IMR-90 (cell line): ENCODE results near the gene SLC25A41. TPM values are rescaled to one million over a fixed set of nuclear protein-coding genes. Genes with fewer than 3 reads are reported as not detected.
A peak's percentile ranks its signal among the peaks of the same experiment; 100 is the strongest.

Experiments used
- ATAC-seq: fragments of 200-7000 bp; cut with Tn5 transposase; 2 replicates; pipeline ENCODE4 v1.9.1; 2020; ENCODE audit warnings: low read depth, mild to moderate bottlenecking, moderate library complexity
- BruUV-seq: library from RNA; stranded (reverse); fragments of 400-500 nt; replicated peaks from 2 replicates; lab custom pipeline; 2021; lab: Mats Ljungman, UMichigan
- CTCF ChIA-PET: fragments of 300-600 bp; formaldehyde crosslinking; extraction: SDS; loops from one replicate; lab custom pipeline; 2021; ENCODE audit warnings: antibody characterized with exemption; lab: Yijun Ruan, JAX
- POLR2A ChIA-PET: fragments of 300-600 bp; sonication (Branson Sonifier 250); formaldehyde crosslinking; loops from one replicate; lab custom pipeline; 2022; ENCODE audit warnings: antibody characterized with exemption; ENCODE audit not compliant: unreplicated experiment; lab: Charles Lee
- DNase-seq: peaks from one replicate; pipeline ENCODE4 v3.0.0; 2013
- H2AFZ ChIP-seq: replicated peaks from 2 replicates; pipeline ENCODE3; 2013; ENCODE audit warnings: low read length, mild to moderate bottlenecking; ENCODE audit not compliant: poor library complexity
- H2AK5ac ChIP-seq: 2 replicates; pipeline ENCODE4 v1.6.1; 2013; ENCODE audit warnings: low read depth, low read length, inconsistent platforms
- H2AK9ac ChIP-seq: replicated peaks from 2 replicates; pipeline ENCODE3; 2013; ENCODE audit warnings: mild to moderate bottlenecking, low read depth, low read length, moderate library complexity; ENCODE audit not compliant: poor library complexity
- H2BK120ac ChIP-seq: 2 replicates; pipeline ENCODE4 v1.6.1; 2013; ENCODE audit warnings: low read depth, low read length, inconsistent platforms
- H2BK15ac ChIP-seq: 3 replicates; pipeline ENCODE4 v1.6.1; 2013; ENCODE audit warnings: low read depth, low read length, inconsistent platforms
- H2BK20ac ChIP-seq: 2 replicates; pipeline ENCODE4 v1.6.1; 2013; ENCODE audit warnings: low read depth, mild to moderate bottlenecking, inconsistent platforms, low read length, moderate library complexity
- H2BK5ac ChIP-seq: 2 replicates; pipeline ENCODE4 v1.6.1; 2013; ENCODE audit warnings: mild to moderate bottlenecking, low read depth, low read length, inconsistent platforms; ENCODE audit not compliant: poor library complexity, severe bottlenecking
- H3K14ac ChIP-seq: replicated peaks from 2 replicates; pipeline ENCODE4 v1.6.1; 2013; ENCODE audit warnings: low read depth, low read length, inconsistent platforms
- H3K18ac ChIP-seq: 2 replicates; pipeline ENCODE4 v1.6.1; 2013; ENCODE audit warnings: low read depth, low read length, control low read depth
- H3K23ac ChIP-seq: 2 replicates; pipeline ENCODE4 v1.6.1; 2013; ENCODE audit warnings: low read depth, low read length, inconsistent platforms
- H3K27ac ChIP-seq: 2 replicates; pipeline ENCODE4 v1.5.1; 2013; ENCODE audit warnings: mild to moderate bottlenecking, control low read depth, low read length; ENCODE audit not compliant: insufficient read depth
- H3K27me3 ChIP-seq: 2 replicates; pipeline ENCODE4 v1.6.1; 2013; ENCODE audit warnings: low read length; ENCODE audit not compliant: control insufficient read depth, insufficient read depth
- H3K36me3 ChIP-seq: 2 replicates; pipeline ENCODE4 v1.6.1; 2013; ENCODE audit warnings: low read length, mixed read lengths; ENCODE audit not compliant: control insufficient read depth, insufficient read depth
- H3K4ac ChIP-seq: 2 replicates; pipeline ENCODE4 v1.6.1; 2013; ENCODE audit warnings: low read depth, low read length, inconsistent platforms
- H3K4me1 ChIP-seq: 2 replicates; pipeline ENCODE4 v1.6.1; 2013; ENCODE audit warnings: low read length, mixed read lengths; ENCODE audit not compliant: control insufficient read depth, insufficient read depth
- H3K4me2 ChIP-seq: 2 replicates; pipeline ENCODE4 v1.6.1; 2013; ENCODE audit warnings: low read depth, mild to moderate bottlenecking, control low read depth, low read length, moderate library complexity
- H3K4me3 ChIP-seq: 2 replicates; pipeline ENCODE4 v1.5.1; 2013; ENCODE audit warnings: low read depth, mild to moderate bottlenecking, control low read depth, low read length, moderate library complexity; ENCODE audit not compliant: insufficient read depth
- H3K56ac ChIP-seq: 2 replicates; pipeline ENCODE4 v1.6.1; 2013; ENCODE audit warnings: low read length, inconsistent platforms; ENCODE audit not compliant: insufficient read depth; ENCODE audit errors: extremely low read depth
- H3K79me1 ChIP-seq, 2 experiments: 2 replicates each; pipeline ENCODE4 v1.6.1; 2013; ENCODE audit warnings: low read length in 2 of 2, inconsistent platforms in 1 of 2, low read depth in 1 of 2
- H3K9ac ChIP-seq: 2 replicates; pipeline ENCODE4 v1.6.1; 2013; ENCODE audit warnings: low read depth, low read length, control low read depth
- H3K9me1 ChIP-seq: 2 replicates; pipeline ENCODE4 v1.6.1; 2013; ENCODE audit warnings: low read length, inconsistent platforms; ENCODE audit not compliant: insufficient read depth
- H3K9me3 ChIP-seq: 2 replicates; pipeline ENCODE4 v1.6.1; 2013; ENCODE audit warnings: low read length; ENCODE audit not compliant: control insufficient read depth, insufficient read depth
- H4K20me1 ChIP-seq: 2 replicates; pipeline ENCODE4 v1.6.1; 2013; ENCODE audit warnings: low read length, inconsistent platforms; ENCODE audit not compliant: insufficient read depth
- H4K5ac ChIP-seq: 2 replicates; pipeline ENCODE4 v1.6.1; 2013; ENCODE audit warnings: mild to moderate bottlenecking, low read depth, low read length, control low read depth
- H4K8ac ChIP-seq, 2 experiments: 2 replicates each; pipeline ENCODE4 v1.6.1; 2013; ENCODE audit warnings: low read depth in 2 of 2, low read length in 2 of 2, control low read depth in 1 of 2, inconsistent platforms in 1 of 2
- H4K91ac ChIP-seq: 2 replicates; pipeline ENCODE4 v1.6.1; 2013; ENCODE audit warnings: low read depth, low read length, inconsistent platforms; ENCODE audit not compliant: insufficient read depth
- CEBPB ChIP-seq: IDR thresholded peaks from 2 replicates; pipeline ENCODE4 v1.6.1; 2012; ENCODE audit warnings: low read depth, low read length, improper control_type of control experiment
- CHD1 ChIP-seq: IDR thresholded peaks from 2 replicates; pipeline ENCODE4 v1.6.1; 2012; ENCODE audit warnings: low read depth, low read length, improper control_type of control experiment
- ELK1 ChIP-seq: fragments of 150-350 bp; IDR thresholded peaks from 2 replicates; pipeline ENCODE4 v1.6.1; 2016; ENCODE audit warnings: low read depth, mild to moderate bottlenecking, low read length, moderate library complexity, borderline replicate concordance
- MAFK ChIP-seq: IDR thresholded peaks from 2 replicates; pipeline ENCODE4 v1.6.1; 2012; ENCODE audit warnings: low read depth, low read length, improper control_type of control experiment
- MXI1 ChIP-seq: IDR thresholded peaks from 2 replicates; pipeline ENCODE4 v1.6.1; 2012; ENCODE audit warnings: low read depth, mild to moderate bottlenecking, low read length, moderate library complexity, borderline replicate concordance
- USF2 ChIP-seq: fragments of 150-350 bp; IDR thresholded peaks from 2 replicates; pipeline ENCODE4 v1.6.1; 2017; ENCODE audit warnings: mild to moderate bottlenecking, antibody characterized with exemption, low read length, low read depth
- WGBS, 2 experiments: methylation state at CpG; one replicate each; pipeline versions ENCODE4 v1.1.5 to v1.1.7; 2013; ENCODE audit warnings: missing lambda C conversion rate in 2 of 2; ENCODE audit not compliant: insufficient read length in 1 of 2; ENCODE audit errors: extremely low coverage in 2 of 2; 5-methylcytosine and 5-hydroxymethylcytosine counted together
- dilution Hi-C: fragments of 300-500 bp; cut with HindIII; formaldehyde crosslinking; loops from one replicate; pipeline ENCODE4 v1.14.3; 2018; ENCODE audit warnings: low sequenced_read_pairs; ENCODE audit not compliant: unreplicated experiment
- in situ Hi-C: fragments of 300-500 bp; cut with MboI; formaldehyde crosslinking; loops from 3 replicates; pipeline ENCODE4 v1.14.3; 2019; ENCODE audit warnings: low sequenced_read_pairs, inconsistent platforms, mixed read lengths
- intact Hi-C: fragments of 100-400 bp; cut with micrococcal nuclease; formaldehyde crosslinking; loops from 2 replicates; pipeline ENCODE4 v1.10.0; 2022
- polyA plus RNA-seq, 3 experiments: library from polyadenylated mRNA; depleted of rRNA; stranded (reverse); fragments of >200 nt; gene quantifications; 2 replicates each; pipeline ENCODE4 v1.2.3, GENCODE V29; 2012; ENCODE audit warnings: low replicate concordance in 1 of 3
- total RNA-seq: library from RNA; depleted of rRNA; stranded (reverse); fragments of >200 nt; gene quantifications from 2 replicates; pipeline ENCODE4 v1.2.3, GENCODE V29; 2012

The SLC25A41 gene
- total and polyA plus RNA-seq, 2 of the 4 experiments (the other 2 are of a cell fraction): not detected

- H3K9ac ChIP-seq: peak overlapping the region; percentile 77
- ATAC-seq: peak; percentile 10; the same call in 1 of the 2 replicates
- no peak for DNase-seq
- peak overlapping the region; percentile 66 for H3K4me3 ChIP-seq
- no peaks in the 10 kb centered on the region for H3K27me3 ChIP-seq
- BruUV-seq: TSS peak; percentile 72
- H2AK5ac ChIP-seq: peak overlapping the region; percentile 82; the same call in 1 of the 2 replicates
- ChIA-PET POLR2A (no interaction called here), CTCF (no interaction called here)
- H3K18ac ChIP-seq: peak overlapping the region; percentile 25; the same call in 1 of the 2 replicates
- peak overlapping the region; percentile 47 for H4K91ac ChIP-seq
- peak overlapping the region; percentile 81; the same call in 1 of the 2 replicates for H3K23ac ChIP-seq
- H2AK9ac ChIP-seq: peak overlapping the region; percentile 96
- no peak overlapping the region for H2BK120ac ChIP-seq
- peaks cover 24% of the 10 kb centered on the region for H3K36me3 ChIP-seq
- H3K79me1 ChIP-seq: peaks cover 14 to 31% of the 10 kb centered on the region in 2 experiments
- in situ Hi-C loops: no loop called here
- H3K9me3 ChIP-seq: no peaks in the 10 kb centered on the region
- H4K20me1 ChIP-seq: no peaks in the 10 kb centered on the region
- peak overlapping the region; percentile 38 for H2BK5ac ChIP-seq
- H4K8ac ChIP-seq: peak overlapping the region; percentile 83 to 96
- H3K56ac ChIP-seq: peak overlapping the region; percentile 72
- H3K4me2 ChIP-seq: peak overlapping the region; percentile 100
- H3K4me1 ChIP-seq: peaks cover 11% of the 10 kb centered on the region
- H2BK15ac ChIP-seq: no peak overlapping the region
- intact Hi-C loops: loop anchor here (1.0 kb wide), 2 partner anchors 19 to 174 kb away; no protein-coding TSS in a partner anchor
- H3K4ac ChIP-seq: peak overlapping the region; percentile 69
- TF ChIP-seq CHD1 (no peak), MXI1 (no peak), CEBPB (no peak), ELK1 (no peak), USF2 (no peak), MAFK (peak; percentile 65)
- peak overlapping the region; percentile 90 for H3K27ac ChIP-seq
- peaks cover 10% of the 10 kb centered on the region for H3K9me1 ChIP-seq
- H2AFZ ChIP-seq: peak overlapping the region; percentile 99
- peak overlapping the region; percentile 43 for H4K5ac ChIP-seq
- peak overlapping the region; percentile 73 for H3K14ac ChIP-seq
- H2BK20ac ChIP-seq: no peak overlapping the region
- WGBS, 2 experiments: 3% methylated on average over 13 of the region's 30 CpGs; no CpG with 5 or more reads in 1 of the 2 experiments
- dilution Hi-C loops: no loop called here
These were observed 41.1 kb downstream of the SLC25A41 start for GRCh38 chr19:6392221-6393073.
